ENCODE results near the gene ZMAT2. TPM values are rescaled to one million over a fixed set of nuclear protein-coding genes. Genes with fewer than 3 reads are reported as not detected.
"Not testable (repeated sequence)": the region's sequence is repeated elsewhere in the genome, so short reads cannot be mapped to it uniquely, and the experiment has no call there.

The ZMAT2 gene
- total and polyA plus RNA-seq, 12 donors = 24.6 to 122 (median 51.6) TPM

GRCh38 chr5:140694276-140694675 lies 6.0 kb upstream of the ZMAT2 start:
- 78 to 86% (median 80%) methylated on average over 5 of the region's 5 CpGs for WGBS, 4 donors
- Histone ChIP-seq H3K4me3 (no peak overlapping the region), H3K9me3 (replicated peaks in 1 of 3) (no peaks in the 10 kb centered on the region), H3K27me3 (no peaks in the 10 kb centered on the region), H3K4me1 (replicated peaks in 1 of 2) (peaks cover 22 to 33% of the 10 kb centered on the region in 2 donors), H3K36me3 (replicated peaks in 1 of 2) (peaks cover 0 to 59% of the 10 kb centered on the region in 2 donors), H3K27ac (no peak overlapping the region)
- DNase-seq = no peak
- intact Hi-C loops (cut with DNase I) = loop anchor here in 1 of 2 donors (10.0 kb wide), 1 partner anchor 149 kb away; the partner anchor contains the start of gene EIF4EBP3
- TF ChIP-seq, protein P1, sequence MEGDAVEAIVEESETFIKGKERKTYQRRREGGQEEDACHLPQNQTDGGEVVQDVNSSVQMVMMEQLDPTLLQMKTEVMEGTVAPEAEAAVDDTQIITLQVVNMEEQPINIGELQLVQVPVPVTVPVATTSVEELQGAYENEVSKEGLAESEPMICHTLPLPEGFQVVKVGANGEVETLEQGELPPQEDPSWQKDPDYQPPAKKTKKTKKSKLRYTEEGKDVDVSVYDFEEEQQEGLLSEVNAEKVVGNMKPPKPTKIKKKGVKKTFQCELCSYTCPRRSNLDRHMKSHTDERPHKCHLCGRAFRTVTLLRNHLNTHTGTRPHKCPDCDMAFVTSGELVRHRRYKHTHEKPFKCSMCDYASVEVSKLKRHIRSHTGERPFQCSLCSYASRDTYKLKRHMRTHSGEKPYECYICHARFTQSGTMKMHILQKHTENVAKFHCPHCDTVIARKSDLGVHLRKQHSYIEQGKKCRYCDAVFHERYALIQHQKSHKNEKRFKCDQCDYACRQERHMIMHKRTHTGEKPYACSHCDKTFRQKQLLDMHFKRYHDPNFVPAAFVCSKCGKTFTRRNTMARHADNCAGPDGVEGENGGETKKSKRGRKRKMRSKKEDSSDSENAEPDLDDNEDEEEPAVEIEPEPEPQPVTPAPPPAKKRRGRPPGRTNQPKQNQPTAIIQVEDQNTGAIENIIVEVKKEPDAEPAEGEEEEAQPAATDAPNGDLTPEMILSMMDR (IDR thresholded peaks at IDR 0.05) = no peak
- TF ChIP-seq POLR2A (IDR thresholded peaks at IDR 0.05) = no peak

DNA sequence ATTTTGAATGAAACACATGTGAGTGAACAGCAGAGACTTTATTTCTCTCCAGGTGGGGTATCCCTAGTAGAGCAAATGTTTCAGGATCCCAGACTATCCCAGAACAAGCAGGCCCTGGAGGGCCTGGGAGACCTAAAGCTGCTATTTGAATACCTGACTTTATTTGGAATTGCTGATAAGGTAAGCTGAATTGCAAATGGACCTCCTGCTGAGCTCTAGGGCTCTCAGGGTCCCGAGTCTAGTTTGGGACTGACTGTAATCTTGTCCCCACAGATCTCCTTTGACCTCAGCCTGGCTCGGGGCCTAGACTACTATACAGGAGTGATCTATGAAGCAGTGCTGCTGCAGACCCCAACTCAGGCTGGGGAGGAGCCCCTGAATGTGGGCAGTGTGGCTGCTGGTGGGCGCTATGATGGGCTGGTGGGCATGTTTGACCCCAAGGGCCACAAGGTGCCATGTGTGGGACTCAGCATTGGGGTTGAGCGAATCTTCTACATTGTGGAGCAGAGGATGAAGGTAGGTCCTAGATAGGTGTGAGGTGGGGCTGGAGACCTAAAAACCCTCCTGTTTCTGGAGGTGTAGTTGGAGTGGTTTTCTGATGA lies 3.3 kb upstream of the ZMAT2 start:
- intact Hi-C loops (cut with DNase I) = loop anchor here in 1 of 2 donors (10.0 kb wide), 1 partner anchor 152 kb away; the partner anchor contains the start of gene EIF4EBP3
- Histone ChIP-seq H3K4me1 (replicated peaks in 1 of 2) (peaks cover 20 to 29% of the 10 kb centered on the region in 2 donors), H3K36me3 (replicated peaks in 1 of 2) (peaks cover 0 to 66% of the 10 kb centered on the region in 2 donors), H3K9me3 (replicated peaks in 1 of 3) (no peaks in the 10 kb centered on the region), H3K4me3 (no peak overlapping the region), H3K27ac (no peak overlapping the region), H3K27me3 (no peaks in the 10 kb centered on the region)
- 83 to 91% (median 89%) methylated on average over 3 to 4 of the region's 4 CpGs for WGBS, 4 donors
- no peak for DNase-seq
- TF ChIP-seq, protein P1 (IDR thresholded peaks at IDR 0.05) = no peak
- TF ChIP-seq POLR2A (IDR thresholded peaks at IDR 0.05) = no peak

- 86 to 93% (median 88%) methylated on average over 4 of the region's 4 CpGs for WGBS, 4 donors
- Histone ChIP-seq H3K27me3 (no peaks in the 10 kb centered on the region), H3K27ac (no peak overlapping the region), H3K4me1 (replicated peaks in 1 of 2) (no peaks in the 10 kb centered on the region), H3K4me3 (no peak overlapping the region), H3K36me3 (replicated peaks in 1 of 2) (peaks cover 0 to 40% of the 10 kb centered on the region in 2 donors), H3K9me3 (replicated peaks in 1 of 3) (no peaks in the 10 kb centered on the region)
- intact Hi-C loops (cut with DNase I) = no loop called here
- no peak for DNase-seq
- TF ChIP-seq, protein P1 (IDR thresholded peaks at IDR 0.05) = no peak
- TF ChIP-seq POLR2A (IDR thresholded peaks at IDR 0.05) = no peak
Measured at GRCh38 chr5:140707812-140708211, 7.6 kb downstream of the ZMAT2 start.

DNA sequence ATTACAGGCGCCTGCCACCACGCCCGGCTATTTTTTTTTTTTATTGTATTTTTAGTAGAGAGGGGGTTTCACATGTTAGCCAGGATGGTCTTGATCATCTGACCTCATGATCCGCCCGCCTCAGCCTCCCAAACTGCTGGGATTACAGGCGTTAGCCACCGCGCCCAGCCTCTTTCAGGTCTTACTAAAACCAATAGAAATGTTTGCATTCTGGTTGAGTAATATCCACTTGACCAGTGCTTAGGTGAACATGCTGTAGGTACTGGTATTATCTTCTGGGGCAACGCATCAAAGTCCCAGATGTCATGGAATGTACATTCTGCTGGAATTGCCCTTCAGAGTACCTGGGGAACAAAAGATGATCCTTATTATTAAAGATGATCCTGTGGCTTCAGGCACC lies 8.5 kb downstream of the ZMAT2 start:
- DNase-seq; H3K4me1 ChIP-seq (replicated peaks in 1 of 2); intact Hi-C loops (cut with DNase I); H3K27me3 ChIP-seq; H3K27ac ChIP-seq; H3K9me3 ChIP-seq (replicated peaks in 1 of 3); H3K4me3 ChIP-seq: not testable (repeated sequence)
- peaks cover 0 to 30% of the 10 kb centered on the region in 2 donors for H3K36me3 ChIP-seq (replicated peaks in 1 of 2)
- WGBS, 4 donors = 91 to 96% (median 94%) methylated on average over 9 of the region's 9 CpGs

All from adrenal gland (tissue), 12 donors.